ENCODE measurements around the gene GPN1.

DNA sequence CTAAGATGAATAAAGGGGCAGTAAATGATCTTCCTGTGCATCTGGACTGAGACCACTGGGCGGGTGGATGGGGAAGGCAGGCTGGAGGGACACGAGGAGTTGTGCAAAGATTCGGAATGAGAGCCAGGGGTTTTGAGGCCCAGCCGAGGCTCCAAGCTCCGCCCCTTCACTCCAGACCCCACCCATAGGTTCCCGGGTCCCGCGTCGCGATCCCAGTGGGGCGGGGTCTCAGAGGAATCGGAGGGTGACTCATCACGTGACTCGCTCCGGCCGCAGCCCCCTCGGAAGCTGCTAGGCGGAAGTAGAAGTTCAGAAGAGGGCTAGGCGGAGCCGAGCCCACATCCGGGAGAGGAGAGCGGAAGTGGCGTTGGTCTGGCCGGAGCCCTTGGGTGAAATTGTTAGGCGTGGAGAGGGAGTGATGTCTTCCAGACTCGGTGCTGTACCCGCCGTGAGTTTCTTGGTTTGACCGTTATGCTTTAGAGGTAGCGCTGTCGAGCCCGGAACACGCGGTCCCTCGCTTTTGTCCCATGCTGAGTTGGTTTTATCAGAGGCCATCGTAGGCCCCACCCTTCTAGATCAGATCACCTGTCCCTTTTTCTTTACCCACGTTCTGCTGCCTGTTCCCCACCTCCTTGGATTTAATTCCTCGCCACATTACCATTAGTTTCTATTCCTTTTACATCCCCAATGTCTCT, 46.0 kb upstream of the GPN1 start, which contains the start of gene ZNF512:
- TF ChIP-seq POLR2A (IDR thresholded peaks at IDR 0.05; ENCODE audit: low read length): peak; percentile 69
- no peak for TF ChIP-seq HOXA7 (CRISPR knock-in tag; IDR thresholded peaks at IDR 0.05)
- TF ChIP-seq CTCF (IDR thresholded peaks at IDR 0.05): no peak
- TF ChIP-seq EP300 (IDR thresholded peaks at IDR 0.05): no peak

Data from A549 (cell line).